HK-2 (cell line): ENCODE data around the gene CFAP46.

Source experiments
- DNase-seq: peaks from one replicate; pipeline ENCODE4 v3.0.0-alpha.2; 2018; ENCODE audit not compliant: unreplicated experiment

Gene CFAP46

GRCh38 chr10:132881186-132881920 lies 61.0 kb downstream of the CFAP46 start:
- DNase-seq = no peak

GRCh38 chr10:132880128-132880981 lies 62.0 kb downstream of the CFAP46 start:
- DNase-seq = no peak

GRCh38 chr10:132879408-132880127 lies 62.8 kb downstream of the CFAP46 start:
- no peak for DNase-seq

GRCh38 chr10:132878730-132879407 lies 63.5 kb downstream of the CFAP46 start:
- DNase-seq = no peak

- DNase-seq = no peak
These were observed 64.2 kb downstream of the CFAP46 start for GRCh38 chr10:132878091-132878729.

GRCh38 chr10:132877473-132877872 lies 64.9 kb downstream of the CFAP46 start:
- DNase-seq = no peak

GRCh38 chr10:132876993-132877431 lies 65.4 kb downstream of the CFAP46 start:
- no peak for DNase-seq

- no peak for DNase-seq
These were observed 66.1 kb downstream of the CFAP46 start for GRCh38 chr10:132876131-132876860.

- no peak for DNase-seq
These were observed 66.9 kb downstream of the CFAP46 start for GRCh38 chr10:132875435-132875834.

GRCh38 chr10:132873395-132873794 lies 69.0 kb downstream of the CFAP46 start:
- DNase-seq = no peak

GRCh38 chr10:132872658-132873057 lies 69.7 kb downstream of the CFAP46 start:
- no peak for DNase-seq

- no peak for DNase-seq
These were observed 71.9 kb downstream of the CFAP46 start for GRCh38 chr10:132870426-132870825.

GRCh38 chr10:132869621-132870020 lies 72.7 kb downstream of the CFAP46 start:
- no peak for DNase-seq

- no peak for DNase-seq
These were observed 73.4 kb downstream of the CFAP46 start for GRCh38 chr10:132868995-132869394.

- no peak for DNase-seq
These were observed 74.3 kb downstream of the CFAP46 start for GRCh38 chr10:132867801-132868644.

- no peak for DNase-seq
These were observed 75.6 kb downstream of the CFAP46 start for GRCh38 chr10:132866601-132867381.

- DNase-seq = no peak
These were observed 76.3 kb downstream of the CFAP46 start for GRCh38 chr10:132865851-132866600.

GRCh38 chr10:132865171-132865631 lies 77.2 kb downstream of the CFAP46 start:
- no peak for DNase-seq
